Body of pancreas (tissue), 4 donors: ENCODE measurements around the gene FGD5. TPM values are rescaled to one million over a fixed set of nuclear protein-coding genes. Genes with fewer than 3 reads are reported as not detected.
A peak's percentile ranks its signal among the peaks of the same experiment; 100 is the strongest.

Experiments used
- ATAC-seq: fragments of 150-250 bp; one replicate; pipeline ENCODE4 v1.9.1; 2016
- DNase-seq, 4 donors: peaks; one replicate each; pipeline ENCODE4 v3.0.0-alpha.2; 2019
- H3K27ac ChIP-seq, 4 donors: fragments of 200-600 bp; sonication (generic); 1 replicate in 3 of 4; 2 replicates in 1 of 4; pipeline versions ENCODE4 v1.5.1 to v1.6.1; 2016 to 2019; ENCODE audit warnings: mild to moderate bottlenecking in 1 of 4, mixed read lengths in 1 of 4, moderate library complexity in 1 of 4
- H3K27me3 ChIP-seq, 2 donors: fragments of 200-600 bp; sonication (generic); one replicate each; pipeline ENCODE4 v1.6.0; 2016; ENCODE audit warnings: mild to moderate bottlenecking in 1 of 2
- H3K36me3 ChIP-seq, 2 donors: fragments of 200-600 bp; sonication (generic); replicated peaks in 1 of 2; 2 replicates each; pipeline ENCODE4 v1.5.1; 2016; ENCODE audit warnings: low read depth in 2 of 2; ENCODE audit not compliant: insufficient read depth in 1 of 2
- H3K4me1 ChIP-seq: fragments of 200-600 bp; sonication (generic); one replicate; pipeline ENCODE4 v1.6.0; 2016
- H3K4me3 ChIP-seq, 2 donors: fragments of 200-600 bp; sonication (generic); 1 replicate in 1 of 2; 2 replicates in 1 of 2; pipeline ENCODE4 v1.5.1; 2016 to 2019
- H3K9me3 ChIP-seq, 3 donors: fragments of 200-600 bp; sonication (generic); 1 replicate in 2 of 3; 2 replicates in 1 of 3; pipeline ENCODE4 v1.5.1; 2016
- CTCF ChIP-seq, 7 experiments: fragments of 450-650 bp in 4 of 7; fragments of 200-600 bp in 3 of 7; sonication (generic) in 3 of 7; IDR thresholded peaks; one replicate each; pipeline ENCODE4 v1.5.1; 2016 to 2019; ENCODE audit warnings: antibody characterized with exemption in 7 of 7
- POLR2A ChIP-seq, 3 donors: fragments of 450-650 bp; IDR thresholded peaks; one replicate each; pipeline ENCODE4 v1.6.1; 2016; ENCODE audit warnings: antibody characterized with exemption in 3 of 3, mild to moderate bottlenecking in 2 of 3
- WGBS, 2 donors: methylation state at CpG; one replicate each; pipeline ENCODE4 v1.1.5; 2017; 5-methylcytosine and 5-hydroxymethylcytosine counted together
- intact Hi-C: fragments of 100-400 bp; cut with DNase I; formaldehyde crosslinking; loops from one replicate; pipeline ENCODE4 v1.15.1; 2023
- total RNA-seq, 2 donors: library from RNA; depleted of rRNA; stranded (reverse); fragments of >200 nt; gene quantifications; one replicate each; pipeline ENCODE4 v1.1.0, GENCODE V29; 2016

The FGD5 gene
- total RNA-seq, 2 donors from 2014 or later = 4.9 to 7.8 TPM

GRCh38 chr3:14823910-14824629 lies 5.3 kb downstream of the FGD5 start:
- Histone ChIP-seq H3K4me1 (no peaks in the 10 kb centered on the region), H3K36me3 (no peaks in the 10 kb centered on the region), H3K9me3 (no peaks in the 10 kb centered on the region), H3K4me3 (no peak overlapping the region), H3K27ac (peak overlapping the region in 1 of 4 donors; percentile 24), H3K27me3 (no peaks in the 10 kb centered on the region)
- ATAC-seq (no peak), DNase-seq (no peak)
- TF ChIP-seq POLR2A (IDR thresholded peaks at IDR 0.05) (no peak), CTCF (IDR thresholded peaks at IDR 0.05) (no peak)
- WGBS, 2 donors = 66 to 70% methylated on average over 12 to 13 of the region's 13 CpGs
- intact Hi-C loops = no loop called here

- intact Hi-C loops = no loop called here
- H3K4me3 ChIP-seq = no peak overlapping the region
- DNase-seq = no peak
- no peaks in the 10 kb centered on the region for H3K27me3 ChIP-seq
- 39 to 52% methylated on average over 2 of the region's 2 CpGs for WGBS, 2 donors
- TF ChIP-seq POLR2A (IDR thresholded peaks at IDR 0.05) = no peak
- no peak for TF ChIP-seq CTCF (IDR thresholded peaks at IDR 0.05)
- no peaks in the 10 kb centered on the region for H3K36me3 ChIP-seq
- no peaks in the 10 kb centered on the region for H3K4me1 ChIP-seq
- no peak for ATAC-seq
- H3K9me3 ChIP-seq = no peaks in the 10 kb centered on the region
- no peak overlapping the region for H3K27ac ChIP-seq
Observed at GRCh38 chr3:14824646-14825045, 5.9 kb downstream of the FGD5 start.

- no peaks in the 10 kb centered on the region for H3K27me3 ChIP-seq
- H3K4me1 ChIP-seq = no peaks in the 10 kb centered on the region
- no peaks in the 10 kb centered on the region for H3K36me3 ChIP-seq
- ATAC-seq = no peak
- WGBS, 2 donors = 58 to 62% methylated on average over 4 of the region's 4 CpGs
- intact Hi-C loops = no loop called here
- H3K9me3 ChIP-seq = no peaks in the 10 kb centered on the region
- H3K27ac ChIP-seq = no peak overlapping the region
- TF ChIP-seq CTCF (IDR thresholded peaks at IDR 0.05) (no peak), POLR2A (IDR thresholded peaks at IDR 0.05) (no peak)
- DNase-seq = no peak
- no peak overlapping the region for H3K4me3 ChIP-seq
Observed at GRCh38 chr3:14826069-14826468, 7.3 kb downstream of the FGD5 start.

- H3K4me1 ChIP-seq = no peaks in the 10 kb centered on the region
- no peak for TF ChIP-seq CTCF (IDR thresholded peaks at IDR 0.05)
- TF ChIP-seq POLR2A (IDR thresholded peaks at IDR 0.05) = no peak
- 50 to 69% methylated on average over 8 of the region's 8 CpGs for WGBS, 2 donors
- no peaks in the 10 kb centered on the region for H3K36me3 ChIP-seq
- intact Hi-C loops = no loop called here
- ATAC-seq (no peak), DNase-seq (no peak)
- no peaks in the 10 kb centered on the region for H3K27me3 ChIP-seq
- H3K9me3 ChIP-seq = no peaks in the 10 kb centered on the region
- no peak overlapping the region for H3K4me3 ChIP-seq
- no peak overlapping the region for H3K27ac ChIP-seq
Observed at GRCh38 chr3:14827776-14828175, 9.0 kb downstream of the FGD5 start.

GRCh38 chr3:14829811-14830210 lies 11.0 kb downstream of the FGD5 start:
- intact Hi-C loops = no loop called here
- TF ChIP-seq POLR2A (IDR thresholded peaks at IDR 0.05) = no peak
- TF ChIP-seq CTCF (IDR thresholded peaks at IDR 0.05) = no peak
- H3K4me3 ChIP-seq = no peak overlapping the region
- 41 to 46% methylated on average over 5 of the region's 5 CpGs for WGBS, 2 donors
- H3K36me3 ChIP-seq = no peaks in the 10 kb centered on the region
- ATAC-seq (no peak), DNase-seq (no peak)
- H3K9me3 ChIP-seq = no peaks in the 10 kb centered on the region
- no peak overlapping the region for H3K27ac ChIP-seq
- H3K4me1 ChIP-seq = no peaks in the 10 kb centered on the region
- H3K27me3 ChIP-seq = no peaks in the 10 kb centered on the region
